Retina (tissue), 1 donor: ENCODE measurements around the gene ARAP2.

Source experiments
- DNase-seq: peaks from one replicate; pipeline ENCODE4 v3.0.0-alpha.2; 2016

ARAP2 gene

GRCh38 chr4:36255577-36255976, 11.3 kb upstream of the ARAP2 start:
- DNase-seq = no peak

DNA sequence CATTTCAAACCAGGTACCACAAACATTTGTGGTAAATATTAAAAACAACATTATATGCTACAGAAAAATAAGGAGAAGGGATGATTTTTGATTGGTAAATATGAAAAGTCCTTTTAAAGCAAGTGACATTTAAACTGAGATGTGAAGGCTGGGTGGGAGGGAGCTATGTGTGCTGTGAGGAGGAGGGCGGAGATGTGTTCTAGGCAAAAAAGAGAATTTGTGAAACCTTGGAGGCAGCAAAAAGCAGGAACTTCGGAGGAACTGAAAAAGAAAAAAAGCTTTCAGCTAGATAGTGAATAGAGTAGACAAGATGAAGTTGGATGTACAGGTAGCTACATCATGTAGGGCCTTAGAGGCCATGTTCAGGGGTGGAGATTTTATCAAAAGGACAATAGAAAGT, 10.1 kb upstream of the ARAP2 start:
- DNase-seq = no peak

DNA sequence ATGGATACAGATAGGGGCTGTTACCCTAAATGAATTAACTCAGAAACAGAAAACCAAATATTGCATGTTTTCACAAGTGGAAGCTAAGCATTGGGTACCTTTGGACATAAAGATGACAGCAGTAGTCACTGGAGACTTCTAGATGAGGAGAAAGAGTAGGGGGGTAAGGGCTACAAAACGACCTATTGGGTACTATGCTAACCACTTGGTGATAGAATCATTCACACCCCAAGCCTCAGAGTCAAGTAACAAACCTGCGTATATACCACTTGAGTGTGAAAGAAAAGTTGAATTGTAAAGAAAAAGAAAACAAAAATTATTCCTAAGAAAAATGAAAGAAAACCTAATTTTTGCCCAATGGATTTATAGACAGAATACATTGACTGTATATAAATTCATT, 7.7 kb upstream of the ARAP2 start:
- DNase-seq = no peak

GRCh38 chr4:36249610-36250009, 5.3 kb upstream of the ARAP2 start:
- no peak for DNase-seq

DNA sequence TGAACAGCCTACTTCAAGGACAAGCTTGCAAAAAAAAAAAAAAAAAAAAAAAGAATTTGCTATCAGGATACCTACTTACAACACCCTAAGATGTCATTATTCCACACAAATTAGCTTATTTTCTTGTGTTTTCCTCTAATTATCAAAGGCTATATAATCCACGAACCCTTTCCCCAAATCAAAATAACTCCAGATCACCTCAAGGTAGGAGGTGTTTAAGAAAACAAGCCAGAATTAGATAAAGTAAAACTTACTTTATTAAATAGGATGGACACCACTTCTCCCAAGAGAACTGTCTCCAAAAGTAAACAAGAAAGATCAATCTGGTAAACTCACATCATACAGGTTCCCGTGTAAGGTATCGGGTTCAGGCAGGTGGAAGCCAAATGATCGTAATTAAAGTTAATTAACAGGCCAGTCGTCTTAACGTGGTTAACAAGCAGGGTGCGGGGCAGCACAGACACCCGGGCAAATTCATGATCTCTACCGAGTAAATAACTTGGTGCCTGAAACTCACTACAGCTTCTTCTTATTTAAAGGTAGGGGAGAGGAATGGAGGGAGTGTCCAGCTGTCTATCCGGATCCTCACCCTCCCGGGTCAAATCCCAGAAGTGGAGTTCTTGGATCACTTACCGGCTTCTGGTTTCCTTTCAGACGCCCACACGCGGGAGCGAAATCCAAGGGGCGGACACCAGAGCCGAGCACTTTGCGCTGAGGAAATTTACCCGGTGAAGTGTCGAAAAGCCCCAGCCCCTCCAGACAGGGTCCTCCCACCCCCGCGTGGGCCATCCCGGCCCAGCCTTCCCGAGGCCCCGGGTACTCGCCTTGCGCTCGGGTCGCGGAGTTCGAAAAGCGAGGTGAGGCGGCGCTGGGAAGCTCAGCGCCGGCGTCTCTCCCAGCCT, 708 bp downstream of the ARAP2 start:
- peak; percentile 66 for DNase-seq

GRCh38 chr4:36242629-36243354, 1.5 kb downstream of the ARAP2 start:
- DNase-seq = no peak

GRCh38 chr4:36241771-36242170, 2.5 kb downstream of the ARAP2 start:
- no peak for DNase-seq

DNA sequence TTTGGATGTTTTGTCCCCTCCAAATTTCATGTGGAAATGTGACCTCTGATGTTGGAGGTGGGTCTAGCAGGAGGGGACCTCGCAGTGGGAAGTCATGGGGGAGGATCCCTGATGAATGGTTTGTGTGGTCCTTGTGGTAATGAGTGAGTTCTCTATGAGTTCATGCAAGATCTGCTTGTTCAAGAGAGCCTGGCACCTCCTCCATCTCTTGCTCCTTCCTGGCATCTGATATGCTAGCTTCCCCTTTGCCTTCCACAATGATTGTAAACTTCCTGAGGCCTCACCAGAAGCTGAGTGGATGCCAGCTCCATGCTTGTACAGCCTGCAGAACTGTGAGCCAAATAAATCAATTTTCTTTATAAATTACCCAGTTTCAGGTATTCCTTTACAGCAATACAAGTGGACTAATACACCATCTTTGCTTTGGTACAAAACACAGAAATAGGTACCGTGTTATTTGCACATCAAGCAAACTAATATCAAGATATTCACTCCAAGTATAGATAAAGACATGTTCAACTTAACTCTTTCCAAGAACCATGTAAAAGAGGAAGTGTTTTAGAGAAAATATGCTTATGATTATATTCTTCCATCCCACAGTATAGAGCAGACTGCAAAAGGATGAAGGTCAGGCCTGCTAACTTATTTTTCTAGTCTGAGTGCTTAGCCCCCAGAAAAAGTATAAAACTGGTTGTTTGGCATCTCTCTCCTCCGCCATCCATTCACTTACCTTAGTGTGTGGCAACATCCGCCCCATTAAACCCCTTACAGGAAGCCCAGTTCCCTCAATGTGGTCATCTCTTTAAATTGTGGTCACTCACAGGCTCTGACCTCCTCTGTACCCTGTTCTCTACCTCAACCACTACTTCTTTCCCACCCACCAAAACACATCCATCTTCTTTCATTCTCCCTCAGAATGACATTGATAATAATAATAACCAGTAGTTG, 6.7 kb downstream of the ARAP2 start:
- DNase-seq = no peak

DNA sequence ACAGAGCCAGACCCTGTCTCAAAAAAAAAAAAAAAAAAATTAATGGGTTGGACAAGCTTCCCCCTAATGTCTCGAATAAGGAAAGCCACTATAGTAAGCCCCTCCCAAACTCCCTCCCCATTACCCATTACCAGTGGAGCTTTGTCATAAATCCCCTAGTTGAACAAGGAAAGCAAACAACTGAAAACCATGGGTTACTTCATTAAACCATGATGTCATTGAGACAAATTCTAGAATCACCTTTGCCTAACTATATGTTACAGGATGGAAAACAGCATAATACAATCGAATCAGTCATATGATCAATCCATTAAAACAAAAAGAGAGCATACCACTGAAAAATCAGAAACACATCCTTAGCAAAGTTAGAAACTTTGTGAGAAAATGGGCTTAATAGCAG, 8.2 kb downstream of the ARAP2 start:
- DNase-seq = no peak

DNA sequence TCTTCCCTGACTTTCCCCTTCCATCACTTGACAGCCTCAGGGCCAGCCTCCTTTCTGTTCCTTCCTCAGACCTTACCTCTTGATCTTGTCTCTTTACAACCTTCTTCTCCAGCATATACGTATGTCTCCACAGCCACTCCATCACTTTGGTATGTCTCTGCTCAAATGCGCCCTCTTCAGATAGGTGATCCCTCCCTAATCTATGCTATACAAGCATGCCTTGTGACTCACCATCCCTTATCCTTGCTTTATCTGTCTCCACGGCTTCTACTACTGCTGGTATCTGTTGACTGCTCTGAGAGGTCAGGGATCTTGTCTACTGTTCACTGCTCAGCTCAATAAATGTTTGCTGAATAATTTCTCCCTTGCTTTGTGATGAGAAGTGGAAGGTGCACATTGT, 9.0 kb downstream of the ARAP2 start:
- no peak for DNase-seq

- no peak for DNase-seq
These were observed 10.6 kb downstream of the ARAP2 start for GRCh38 chr4:36233567-36234266.

DNA sequence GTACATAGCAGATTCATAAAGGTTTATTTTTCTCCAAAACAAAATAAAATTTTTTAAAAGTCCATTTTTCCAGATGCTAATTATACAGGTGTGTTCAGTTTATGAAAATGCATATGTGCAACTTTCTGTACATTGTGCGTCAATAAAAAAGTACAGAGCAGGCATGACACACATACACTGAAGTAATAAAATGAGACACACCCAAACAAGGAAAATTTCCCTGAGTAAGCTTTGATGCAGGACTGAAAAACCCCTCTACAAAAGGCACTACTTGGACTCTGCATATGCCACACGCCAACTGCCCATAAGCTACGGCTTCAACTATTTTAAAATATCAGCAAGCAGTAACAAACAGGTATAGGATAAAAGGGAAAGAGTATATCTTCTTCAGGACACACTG, 13.8 kb downstream of the ARAP2 start:
- DNase-seq = no peak

- no peak for DNase-seq
These were observed 16.4 kb downstream of the ARAP2 start for GRCh38 chr4:36227913-36228312.

DNA sequence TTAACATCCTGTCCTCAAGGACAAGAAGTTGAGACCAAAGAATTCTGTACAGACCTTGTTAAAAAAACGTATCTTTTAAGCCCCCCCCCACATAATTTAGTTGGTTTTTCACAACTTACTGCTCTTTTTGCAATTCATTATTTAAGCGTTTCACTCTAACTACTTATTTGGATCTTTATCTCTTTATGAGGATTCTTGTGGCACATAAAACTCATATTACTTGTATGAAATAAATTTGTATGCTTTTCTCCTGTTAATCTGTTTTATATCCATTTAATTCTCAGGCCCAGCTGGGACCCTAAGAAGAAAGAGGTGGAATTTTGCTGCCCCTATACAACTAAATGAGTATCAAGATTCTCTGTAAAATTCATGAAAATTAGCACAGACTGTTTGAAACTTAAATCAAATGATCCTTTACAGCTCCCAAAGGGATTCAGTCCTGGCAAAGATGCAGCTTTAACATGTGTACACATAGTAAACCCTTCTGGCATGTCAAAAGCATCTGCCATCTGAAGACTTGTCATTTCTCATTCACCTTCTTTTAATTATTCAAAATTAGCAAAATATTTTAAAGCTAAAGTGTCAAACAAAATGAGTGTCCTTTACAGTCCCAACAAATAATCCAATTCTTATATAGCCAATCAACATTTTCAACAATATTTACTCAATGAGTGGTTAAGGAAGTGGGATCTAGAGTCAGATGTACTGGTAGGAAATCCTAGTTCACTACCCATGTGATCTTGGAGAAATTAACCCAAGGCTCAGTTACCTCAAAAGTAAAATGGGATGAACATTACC, 17.7 kb downstream of the ARAP2 start:
- DNase-seq = no peak

- DNase-seq = no peak
These were observed 19.1 kb downstream of the ARAP2 start for GRCh38 chr4:36224972-36225903.

GRCh38 chr4:36222702-36223101, 21.6 kb downstream of the ARAP2 start:
- DNase-seq = no peak

GRCh38 chr4:36220776-36221175, 23.5 kb downstream of the ARAP2 start:
- DNase-seq = no peak

GRCh38 chr4:36218121-36218520, 26.2 kb downstream of the ARAP2 start:
- DNase-seq = no peak

GRCh38 chr4:36215627-36216026, 28.7 kb downstream of the ARAP2 start:
- DNase-seq = no peak

- DNase-seq = no peak
These were observed 29.4 kb downstream of the ARAP2 start for GRCh38 chr4:36214735-36215485.
